ENCODE measurements around the gene GARS1. TPM values are rescaled to one million over a fixed set of nuclear protein-coding genes. Genes with fewer than 3 reads are reported as not detected.

GARS1 gene
- total and polyA plus RNA-seq, 2 donors from 2014 or later: 84.3 to 104 TPM

GRCh38 chr7:30598121-30598876 lies 3.6 kb downstream of the GARS1 start:
- Histone ChIP-seq H3K9me3 (ENCODE audit: control insufficient read depth in 2 of 3, insufficient read depth in 1 of 3, low read length in 3 of 3) (no peaks in the 10 kb centered on the region), H3K27me3 (ENCODE audit: control insufficient read depth, insufficient read depth, low read length) (no peaks in the 10 kb centered on the region), H3K4me3 (ENCODE audit: low read length in 3 of 3) (no peak overlapping the region), H3K4me1 (ENCODE audit: control insufficient read depth in 2 of 3, insufficient read depth in 2 of 3, low read depth in 1 of 3, low read length in 3 of 3) (peaks cover 0 to 18% (median 3%) of the 10 kb centered on the region in 3 donors), H3K9ac (ENCODE audit: low read length in 3 of 3) (no peak overlapping the region), H3K36me3 (ENCODE audit: control insufficient read depth in 2 of 3, insufficient read depth in 3 of 3, low read length in 3 of 3) (peaks cover 6 to 23% (median 12%) of the 10 kb centered on the region in 3 donors), H3K27ac (ENCODE audit: low read depth in 2 of 2, low read length in 2 of 2) (no peak overlapping the region)
- DNase-seq: no peak
- no peak for TF ChIP-seq CTCF (IDR thresholded peaks at IDR 0.05; ENCODE audit: borderline replicate concordance, extremely low read depth, insufficient read depth)
- intact Hi-C loops (cut with DNase I): no loop called here
- FAIRE-seq: no peak

GRCh38 chr7:30604901-30605300 lies 10.2 kb downstream of the GARS1 start:
- TF ChIP-seq CTCF (IDR thresholded peaks at IDR 0.05; ENCODE audit: borderline replicate concordance, extremely low read depth, insufficient read depth): no peak
- H3K4me1 ChIP-seq (ENCODE audit: control insufficient read depth in 2 of 3, insufficient read depth in 2 of 3, low read depth in 1 of 3, low read length in 3 of 3): no peaks in the 10 kb centered on the region
- intact Hi-C loops (cut with DNase I): no loop called here
- FAIRE-seq (no peak), DNase-seq (no peak)
- no peak overlapping the region for H3K9ac ChIP-seq (ENCODE audit: low read length in 3 of 3)
- H3K9me3 ChIP-seq (ENCODE audit: control insufficient read depth in 2 of 3, insufficient read depth in 1 of 3, low read length in 3 of 3): no peaks in the 10 kb centered on the region
- peaks cover 17 to 58% (median 31%) of the 10 kb centered on the region in 3 donors for H3K36me3 ChIP-seq (ENCODE audit: control insufficient read depth in 2 of 3, insufficient read depth in 3 of 3, low read length in 3 of 3)
- H3K27me3 ChIP-seq (ENCODE audit: control insufficient read depth, insufficient read depth, low read length): no peaks in the 10 kb centered on the region
- no peak overlapping the region for H3K4me3 ChIP-seq (ENCODE audit: low read length in 3 of 3)
- H3K27ac ChIP-seq (ENCODE audit: low read depth in 2 of 2, low read length in 2 of 2): no peak overlapping the region

- Histone ChIP-seq H3K9ac (ENCODE audit: low read length in 3 of 3) (no peak overlapping the region), H3K36me3 (ENCODE audit: control insufficient read depth in 2 of 3, insufficient read depth in 3 of 3, low read length in 3 of 3) (peaks cover 13 to 55% (median 25%) of the 10 kb centered on the region in 3 donors), H3K27me3 (ENCODE audit: control insufficient read depth, insufficient read depth, low read length) (no peaks in the 10 kb centered on the region), H3K4me1 (ENCODE audit: control insufficient read depth in 2 of 3, insufficient read depth in 2 of 3, low read depth in 1 of 3, low read length in 3 of 3) (no peaks in the 10 kb centered on the region), H3K9me3 (ENCODE audit: control insufficient read depth in 2 of 3, insufficient read depth in 1 of 3, low read length in 3 of 3) (no peaks in the 10 kb centered on the region), H3K27ac (ENCODE audit: low read depth in 2 of 2, low read length in 2 of 2) (no peak overlapping the region), H3K4me3 (ENCODE audit: low read length in 3 of 3) (no peak overlapping the region)
- DNase-seq (no peak), FAIRE-seq (no peak)
- no peak for TF ChIP-seq CTCF (IDR thresholded peaks at IDR 0.05; ENCODE audit: borderline replicate concordance, extremely low read depth, insufficient read depth)
- intact Hi-C loops (cut with DNase I): no loop called here
Measured at GRCh38 chr7:30605832-30606231, 11.2 kb downstream of the GARS1 start.

All from kidney (tissue), 14 donors.